ENCODE results near the gene GPR146.

DNA sequence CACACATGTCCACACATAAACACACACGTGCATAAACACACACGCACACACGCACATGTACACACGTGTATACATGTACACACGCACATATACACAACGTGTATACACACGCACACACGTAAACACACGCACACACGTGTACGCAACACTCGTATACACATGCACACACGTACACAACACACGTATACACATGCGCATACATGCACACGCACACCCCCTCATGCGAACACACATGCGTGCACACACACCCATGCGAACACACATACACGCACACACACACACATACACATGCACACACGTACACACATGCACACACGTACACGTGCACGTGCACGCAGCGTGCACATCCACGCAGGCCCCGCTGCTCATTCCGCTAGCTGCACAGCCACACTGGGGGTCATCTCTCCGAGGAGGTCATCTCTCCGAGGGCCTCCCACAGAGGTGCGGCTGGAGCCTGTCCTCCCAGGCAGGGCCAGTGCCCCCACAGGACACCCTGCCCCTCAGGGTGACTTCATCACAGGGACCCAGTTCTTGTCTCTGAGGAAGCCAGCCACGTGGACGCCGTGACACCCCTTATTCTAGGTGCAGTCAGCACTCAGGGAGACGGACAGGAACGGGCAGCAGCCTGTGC is 35.5 kb upstream of the GPR146 start:
- TF ChIP-seq POLR2A (IDR thresholded peaks at IDR 0.05): no peak
- TF ChIP-seq, protein P1, sequence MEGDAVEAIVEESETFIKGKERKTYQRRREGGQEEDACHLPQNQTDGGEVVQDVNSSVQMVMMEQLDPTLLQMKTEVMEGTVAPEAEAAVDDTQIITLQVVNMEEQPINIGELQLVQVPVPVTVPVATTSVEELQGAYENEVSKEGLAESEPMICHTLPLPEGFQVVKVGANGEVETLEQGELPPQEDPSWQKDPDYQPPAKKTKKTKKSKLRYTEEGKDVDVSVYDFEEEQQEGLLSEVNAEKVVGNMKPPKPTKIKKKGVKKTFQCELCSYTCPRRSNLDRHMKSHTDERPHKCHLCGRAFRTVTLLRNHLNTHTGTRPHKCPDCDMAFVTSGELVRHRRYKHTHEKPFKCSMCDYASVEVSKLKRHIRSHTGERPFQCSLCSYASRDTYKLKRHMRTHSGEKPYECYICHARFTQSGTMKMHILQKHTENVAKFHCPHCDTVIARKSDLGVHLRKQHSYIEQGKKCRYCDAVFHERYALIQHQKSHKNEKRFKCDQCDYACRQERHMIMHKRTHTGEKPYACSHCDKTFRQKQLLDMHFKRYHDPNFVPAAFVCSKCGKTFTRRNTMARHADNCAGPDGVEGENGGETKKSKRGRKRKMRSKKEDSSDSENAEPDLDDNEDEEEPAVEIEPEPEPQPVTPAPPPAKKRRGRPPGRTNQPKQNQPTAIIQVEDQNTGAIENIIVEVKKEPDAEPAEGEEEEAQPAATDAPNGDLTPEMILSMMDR (IDR thresholded peaks at IDR 0.05 in 8 of 11, conservative IDR thresholded peaks at IDR 0.05 in 3 of 11): no peak
